Keratinocyte (primary cell): ENCODE measurements around the gene UBXN7. TPM values are rescaled to one million over a fixed set of nuclear protein-coding genes. Genes with fewer than 3 reads are reported as not detected.
"Not testable (repeated sequence)": the region's sequence is repeated elsewhere in the genome, so short reads cannot be mapped to it uniquely, and the experiment has no call there.

Experiments
- DNase-seq: peaks from one replicate; pipeline ENCODE4 v3.0.0-alpha.2; 2011; ENCODE audit warnings: low read depth, missing footprints, low spot score
- FAIRE-seq: peaks from 2 replicates; lab custom pipeline; 2011; peaks lifted over from hg19 to GRCh38; lab: Jason Lieb, UNC
- H2AFZ ChIP-seq: 2 replicates; pipeline ENCODE4 v1.6.0; 2012; ENCODE audit warnings: low read length, control low read depth, inconsistent platforms; ENCODE audit not compliant: control insufficient read depth
- H3K27ac ChIP-seq: 2 replicates; pipeline ENCODE4 v1.5.1; 2011; ENCODE audit warnings: low read length; ENCODE audit not compliant: control insufficient read depth, insufficient read depth
- H3K27me3 ChIP-seq: 3 replicates; pipeline ENCODE4 v1.6.0; 2011; ENCODE audit warnings: low read length; ENCODE audit not compliant: control insufficient read depth, insufficient read depth; ENCODE audit errors: extremely low read depth
- H3K36me3 ChIP-seq, 2 experiments: 2 replicates in 1 of 2; 3 replicates in 1 of 2; pipeline ENCODE4 v1.5.1; 2011; ENCODE audit warnings: low read length in 2 of 2, mild to moderate bottlenecking in 1 of 2; ENCODE audit not compliant: control insufficient read depth in 2 of 2, insufficient read depth in 2 of 2; ENCODE audit errors: extremely low read depth in 1 of 2
- H3K4me1 ChIP-seq: 3 replicates; pipeline ENCODE4 v1.5.1; 2011; ENCODE audit warnings: low read length; ENCODE audit not compliant: control insufficient read depth, insufficient read depth; ENCODE audit errors: extremely low read depth
- H3K4me2 ChIP-seq: 3 replicates; pipeline ENCODE4 v1.6.0; 2011; ENCODE audit warnings: low read depth, low read length; ENCODE audit not compliant: control insufficient read depth, insufficient read depth; ENCODE audit errors: extremely low read depth
- H3K4me3 ChIP-seq, 3 experiments: fragments of 200-600 bp in 1 of 3; sonication (generic) in 1 of 3; 2 replicates in 2 of 3; 3 replicates in 1 of 3; pipeline ENCODE4 v1.5.1; 2011 to 2016; ENCODE audit warnings: low read length in 3 of 3, mild to moderate bottlenecking in 3 of 3, control low read depth in 2 of 3, inconsistent platforms in 1 of 3, low read depth in 1 of 3, mixed read lengths in 1 of 3, mixed run types in 1 of 3, moderate library complexity in 1 of 3; ENCODE audit not compliant: control insufficient read depth in 2 of 3, insufficient read depth in 2 of 3; ENCODE audit errors: extremely low read depth in 1 of 3
- H3K79me2 ChIP-seq: 2 replicates; pipeline ENCODE4 v1.6.0; 2012; ENCODE audit warnings: low read length; ENCODE audit not compliant: control insufficient read depth, insufficient read depth
- H3K9ac ChIP-seq: 3 replicates; pipeline ENCODE4 v1.6.0; 2011; ENCODE audit warnings: low read length; ENCODE audit not compliant: control insufficient read depth, insufficient read depth; ENCODE audit errors: extremely low read depth
- H3K9me1 ChIP-seq: 3 replicates; pipeline ENCODE4 v1.6.0; 2011; ENCODE audit warnings: low read length; ENCODE audit not compliant: control insufficient read depth, insufficient read depth; ENCODE audit errors: extremely low read depth
- H3K9me3 ChIP-seq: 2 replicates; pipeline ENCODE4 v1.5.1; 2012; ENCODE audit warnings: low read depth, low read length; ENCODE audit not compliant: control insufficient read depth
- H4K20me1 ChIP-seq: 3 replicates; pipeline ENCODE4 v1.6.0; 2011; ENCODE audit warnings: low read length; ENCODE audit not compliant: control insufficient read depth, insufficient read depth; ENCODE audit errors: extremely low read depth
- CTCF ChIP-seq, 3 experiments: IDR thresholded peaks in 1 of 3; conservative IDR thresholded peaks in 1 of 3; optimal IDR thresholded peaks in 1 of 3; 2 replicates in 2 of 3; 3 replicates in 1 of 3; pipeline versions ENCODE3 to v1.5.1; 2011; ENCODE audit warnings: low read length in 3 of 3, mild to moderate bottlenecking in 3 of 3, moderate library complexity in 2 of 3, control low read depth in 1 of 3, inconsistent platforms in 1 of 3; ENCODE audit not compliant: insufficient read depth in 2 of 3; ENCODE audit errors: extremely low read depth in 1 of 3
- EZH2 ChIP-seq: IDR thresholded peaks from one replicate; pipeline ENCODE4 v1.6.1; 2012; ENCODE audit warnings: inconsistent platforms, mild to moderate bottlenecking, low read length, moderate library complexity
- dilution Hi-C: fragments of 300-500 bp; cut with MboI; formaldehyde crosslinking; loops from one replicate; pipeline ENCODE4 v1.7.0; 2020; ENCODE audit warnings: low sequenced_read_pairs; ENCODE audit not compliant: extremely low pct_ligation_motif_present
- polyA plus RNA-seq, 5 experiments: library from polyadenylated mRNA; depleted of rRNA in 3 of 5; stranded (reverse) in 3 of 5; stranded (forward) in 1 of 5; unstranded in 1 of 5; fragments of >200 nt; gene quantifications; 1 replicate in 1 of 5; 2 replicates in 3 of 5; 3 replicates in 1 of 5; pipeline versions ENCODE4 v1.2.1 to v1.2.3, GENCODE V29; 2011 to 2012; ENCODE audit warnings: missing spikeins in 2 of 5, low read depth in 1 of 5, low replicate concordance in 1 of 5

The UBXN7 gene
- polyA plus RNA-seq, 1 donor (not counting 4 experiments of a cell fraction or from before 2014, with no cell fraction given), result 19.7 TPM

GRCh38 chr3:196388956-196389355 is 43.3 kb downstream of the UBXN7 start:
- Histone ChIP-seq H3K9ac (no peak overlapping the region), H3K36me3 (peaks cover 9% of the 10 kb centered on the region in 2 experiments), H3K27ac (no peak overlapping the region), H3K4me2 (no peak overlapping the region), H3K9me3 (no peaks in the 10 kb centered on the region), H2AFZ (no peak overlapping the region), H3K27me3 (no peaks in the 10 kb centered on the region), H3K4me1 (no peaks in the 10 kb centered on the region), H4K20me1 (no peaks in the 10 kb centered on the region), H3K79me2 (peaks cover 2% of the 10 kb centered on the region), H3K4me3 (no peak overlapping the region), H3K9me1 (no peaks in the 10 kb centered on the region)
- dilution Hi-C loops, result no loop called here
- DNase-seq, result no peak
- no peak for FAIRE-seq
- TF ChIP-seq EZH2 (no peak), CTCF (optimal IDR thresholded peaks at IDR 0.05 in 1 of 3, IDR thresholded peaks at IDR 0.05 in 1 of 3, conservative IDR thresholded peaks at IDR 0.05 in 1 of 3; ENCODE audit: extremely low read depth in 1 of 3, insufficient read depth in 2 of 3, low read length in 3 of 3) (no peak)

GRCh38 chr3:196387941-196388340 is 44.3 kb downstream of the UBXN7 start:
- not testable (repeated sequence) for FAIRE-seq

GRCh38 chr3:196386797-196387196 is 45.4 kb downstream of the UBXN7 start:
- dilution Hi-C loops, H3K36me3 ChIP-seq, FAIRE-seq, H2AFZ ChIP-seq, H3K27me3 ChIP-seq, H3K9me3 ChIP-seq, DNase-seq, H3K27ac ChIP-seq, H4K20me1 ChIP-seq, H3K79me2 ChIP-seq, H3K4me3 ChIP-seq, H3K4me2 ChIP-seq, H3K9me1 ChIP-seq, H3K4me1 ChIP-seq, H3K9ac ChIP-seq: not testable (repeated sequence)

More at GRCh38 chr3:196387941-196388340, 44.3 kb downstream of the UBXN7 start:
- H3K9ac ChIP-seq, H3K79me2 ChIP-seq, H3K4me1 ChIP-seq, H3K4me2 ChIP-seq, H2AFZ ChIP-seq, H4K20me1 ChIP-seq, H3K9me3 ChIP-seq, dilution Hi-C loops, H3K27ac ChIP-seq, H3K27me3 ChIP-seq, DNase-seq, H3K9me1 ChIP-seq, H3K4me3 ChIP-seq, H3K36me3 ChIP-seq: not testable (repeated sequence)

- DNase-seq, H3K79me2 ChIP-seq, H3K27ac ChIP-seq, H3K36me3 ChIP-seq, H3K4me3 ChIP-seq, H4K20me1 ChIP-seq, dilution Hi-C loops, H2AFZ ChIP-seq, H3K27me3 ChIP-seq, H3K9me1 ChIP-seq, H3K9ac ChIP-seq, H3K4me2 ChIP-seq, FAIRE-seq, H3K9me3 ChIP-seq, H3K4me1 ChIP-seq: not testable (repeated sequence)
Measured at GRCh38 chr3:196386034-196386433, 46.2 kb downstream of the UBXN7 start.
